ENCODE measurements around the gene THBS1. TPM values are rescaled to one million over a fixed set of nuclear protein-coding genes. Genes with fewer than 3 reads are reported as not detected.

THBS1 gene
- total RNA-seq, 1 donor from 2014 or later, result 17.3 TPM

- Mint-ChIP-seq H3K27ac (ENCODE audit: unreplicated experiment) (no peak overlapping the region), H3K27me3 (ENCODE audit: low read depth) (no peaks in the 10 kb centered on the region), H3K9me3 (no peaks in the 10 kb centered on the region), H3K4me1 (peaks cover 6% of the 10 kb centered on the region), H3K36me3 (ENCODE audit: low read depth) (peaks cover 15% of the 10 kb centered on the region), H3K4me3 (no peak overlapping the region)
- no peak for DNase-seq (ENCODE audit: low read depth, low spot score)
- TF ChIP-seq CTCF (conservative IDR thresholded peaks at IDR 0.05), result no peak
Observed at GRCh38 chr15:39596358-39597051, 15.6 kb downstream of the THBS1 start.

GRCh38 chr15:39597336-39597735 is 16.5 kb downstream of the THBS1 start:
- Mint-ChIP-seq H3K27ac (ENCODE audit: unreplicated experiment) (no peak overlapping the region), H3K4me3 (no peak overlapping the region), H3K27me3 (ENCODE audit: low read depth) (no peaks in the 10 kb centered on the region), H3K4me1 (peaks cover 6% of the 10 kb centered on the region), H3K9me3 (no peaks in the 10 kb centered on the region), H3K36me3 (ENCODE audit: low read depth) (peaks cover 15% of the 10 kb centered on the region)
- DNase-seq (ENCODE audit: low read depth, low spot score), result no peak
- no peak for TF ChIP-seq CTCF (conservative IDR thresholded peaks at IDR 0.05)

GRCh38 chr15:39597751-39598185 is 16.9 kb downstream of the THBS1 start:
- Mint-ChIP-seq H3K4me1 (peaks cover 6% of the 10 kb centered on the region), H3K4me3 (no peak overlapping the region), H3K27ac (ENCODE audit: unreplicated experiment) (peak overlapping the region; percentile 68), H3K36me3 (ENCODE audit: low read depth) (peaks cover 11% of the 10 kb centered on the region), H3K27me3 (ENCODE audit: low read depth) (no peaks in the 10 kb centered on the region), H3K9me3 (no peaks in the 10 kb centered on the region)
- TF ChIP-seq CTCF (conservative IDR thresholded peaks at IDR 0.05), result no peak
- DNase-seq (ENCODE audit: low read depth, low spot score), result no peak

GRCh38 chr15:39598186-39598850 is 17.4 kb downstream of the THBS1 start:
- peaks cover 8% of the 10 kb centered on the region for H3K36me3 Mint-ChIP-seq (ENCODE audit: low read depth)
- TF ChIP-seq CTCF (conservative IDR thresholded peaks at IDR 0.05), result no peak
- H3K27me3 Mint-ChIP-seq (ENCODE audit: low read depth), result no peaks in the 10 kb centered on the region
- H3K4me3 Mint-ChIP-seq, result no peak overlapping the region
- H3K9me3 Mint-ChIP-seq, result no peaks in the 10 kb centered on the region
- peaks cover 6% of the 10 kb centered on the region for H3K4me1 Mint-ChIP-seq
- no peak for DNase-seq (ENCODE audit: low read depth, low spot score)
- no peak overlapping the region for H3K27ac Mint-ChIP-seq (ENCODE audit: unreplicated experiment)

- no peaks in the 10 kb centered on the region for H3K9me3 Mint-ChIP-seq
- peaks cover 6% of the 10 kb centered on the region for H3K36me3 Mint-ChIP-seq (ENCODE audit: low read depth)
- no peaks in the 10 kb centered on the region for H3K27me3 Mint-ChIP-seq (ENCODE audit: low read depth)
- no peak for TF ChIP-seq CTCF (conservative IDR thresholded peaks at IDR 0.05)
- H3K27ac Mint-ChIP-seq (ENCODE audit: unreplicated experiment), result no peak overlapping the region
- DNase-seq (ENCODE audit: low read depth, low spot score), result no peak
- H3K4me1 Mint-ChIP-seq, result peaks cover 6% of the 10 kb centered on the region
- H3K4me3 Mint-ChIP-seq, result no peak overlapping the region
Observed at GRCh38 chr15:39598958-39599845, 18.3 kb downstream of the THBS1 start.
